Astrocyte of the cerebellum (primary cell): ENCODE results near the gene CRAMP1.

Experiments
- DNase-seq: peaks from one replicate; pipeline ENCODE4 v3.0.0-alpha.2; 2011; ENCODE audit warnings: low read depth
- H3K4me3 ChIP-seq: 2 replicates; pipeline ENCODE4 v1.5.1; 2011; ENCODE audit warnings: mild to moderate bottlenecking, low read depth, low read length, moderate library complexity
- CTCF ChIP-seq: IDR thresholded peaks from 2 replicates; pipeline ENCODE4 v1.5.1; 2012; ENCODE audit warnings: low read length, low read depth, moderate library complexity, mild to moderate bottlenecking; ENCODE audit errors: missing control alignments
- in situ Hi-C: cut with HindIII; loops from 2 replicates; pipeline ENCODE4 v1.10.0; 2017; ENCODE audit warnings: low sequenced_read_pairs

The CRAMP1 gene

GRCh38 chr16:1655269-1655807, 43.2 kb downstream of the CRAMP1 start:
- H3K4me3 ChIP-seq: no peak overlapping the region
- no peak for TF ChIP-seq CTCF
- DNase-seq: no peak
- in situ Hi-C loops: no loop called here

- in situ Hi-C loops: no loop called here
- no peak for TF ChIP-seq CTCF
- H3K4me3 ChIP-seq: no peak overlapping the region
- DNase-seq: no peak
These were observed 44.0 kb downstream of the CRAMP1 start for GRCh38 chr16:1655909-1656807.

- no peak overlapping the region for H3K4me3 ChIP-seq
- no peak for TF ChIP-seq CTCF
- in situ Hi-C loops: no loop called here
- DNase-seq: no peak
These were observed 44.9 kb downstream of the CRAMP1 start for GRCh38 chr16:1656808-1657617.

GRCh38 chr16:1657841-1658240, 45.7 kb downstream of the CRAMP1 start:
- TF ChIP-seq CTCF: no peak
- in situ Hi-C loops: no loop called here
- no peak overlapping the region for H3K4me3 ChIP-seq
- DNase-seq: no peak

- no peak for DNase-seq
- TF ChIP-seq CTCF: no peak
- in situ Hi-C loops: no loop called here
- no peak overlapping the region for H3K4me3 ChIP-seq
These were observed 46.9 kb downstream of the CRAMP1 start for GRCh38 chr16:1659031-1659430.

- no peak for TF ChIP-seq CTCF
- DNase-seq: no peak
- in situ Hi-C loops: no loop called here
- H3K4me3 ChIP-seq: no peak overlapping the region
These were observed 49.7 kb downstream of the CRAMP1 start for GRCh38 chr16:1661826-1662225.
